Neuronal stem cell (in vitro differentiated cells): ENCODE data around the gene SEC31A.
"Not testable (repeated sequence)": the region's sequence is repeated elsewhere in the genome, so short reads cannot be mapped to it uniquely, and the experiment has no call there.

ENCODE experiments used
- DNase-seq: peaks from one replicate; pipeline ENCODE4 v3.0.0-alpha.2; 2013; ENCODE audit warnings: low spot score
- H2AFZ ChIP-seq: one replicate; pipeline ENCODE4 v1.6.1; 2013; ENCODE audit warnings: mild to moderate bottlenecking, low read length, inconsistent platforms
- H2AK5ac ChIP-seq: 2 replicates; pipeline ENCODE4 v1.6.1; 2013; ENCODE audit warnings: low read depth, mild to moderate bottlenecking, inconsistent platforms, low read length, moderate library complexity, mixed read lengths
- H2BK120ac ChIP-seq: 2 replicates; pipeline ENCODE4 v1.6.1; 2013; ENCODE audit warnings: low read depth, mild to moderate bottlenecking, inconsistent platforms, low read length, moderate library complexity, mixed read lengths
- H2BK12ac ChIP-seq: one replicate; pipeline ENCODE4 v1.6.1; 2013; ENCODE audit warnings: low read length, inconsistent platforms
- H2BK15ac ChIP-seq: 2 replicates; pipeline ENCODE4 v1.6.1; 2013; ENCODE audit warnings: mild to moderate bottlenecking, low read length, inconsistent platforms, mixed read lengths
- H2BK5ac ChIP-seq: one replicate; pipeline ENCODE4 v1.6.1; 2013; ENCODE audit warnings: inconsistent platforms, mild to moderate bottlenecking, low read length, moderate library complexity
- H3K14ac ChIP-seq: one replicate; pipeline ENCODE4 v1.6.1; 2013; ENCODE audit warnings: low read length, inconsistent platforms
- H3K18ac ChIP-seq: 2 replicates; pipeline ENCODE4 v1.6.1; 2013; ENCODE audit warnings: low read length, inconsistent platforms
- H3K23ac ChIP-seq: 2 replicates; pipeline ENCODE4 v1.6.1; 2013; ENCODE audit warnings: low read depth, mild to moderate bottlenecking, mixed read lengths, low read length, inconsistent platforms; ENCODE audit not compliant: poor library complexity
- H3K27ac ChIP-seq: replicated peaks from 3 replicates; pipeline ENCODE4 v1.5.1; 2013; ENCODE audit warnings: low read length, inconsistent platforms
- H3K27me3 ChIP-seq, 3 experiments: 2 replicates each; pipeline ENCODE4 v1.6.1; 2013; ENCODE audit warnings: low read length in 3 of 3, mild to moderate bottlenecking in 2 of 3, inconsistent platforms in 1 of 3, low read depth in 1 of 3, mixed read lengths in 1 of 3, moderate library complexity in 1 of 3; ENCODE audit not compliant: control insufficient read depth in 3 of 3, insufficient read depth in 3 of 3
- H3K36me3 ChIP-seq, 2 donors: replicated peaks in 1 of 2; 2 replicates each; pipeline ENCODE4 v1.6.1; 2013; ENCODE audit warnings: low read length in 2 of 2; ENCODE audit not compliant: control insufficient read depth in 2 of 2, insufficient read depth in 2 of 2
- H3K4ac ChIP-seq: 2 replicates; pipeline ENCODE4 v1.6.1; 2013; ENCODE audit warnings: inconsistent platforms, mild to moderate bottlenecking, low read length, moderate library complexity
- H3K4me1 ChIP-seq, 2 donors: 1 replicate in 1 of 2; 2 replicates in 1 of 2; pipeline ENCODE4 v1.6.1; 2013; ENCODE audit warnings: low read length in 2 of 2, low read depth in 1 of 2; ENCODE audit not compliant: control insufficient read depth in 2 of 2, insufficient read depth in 1 of 2
- H3K4me2 ChIP-seq: one replicate; pipeline ENCODE4 v1.6.1; 2013; ENCODE audit warnings: mild to moderate bottlenecking, low read length, inconsistent platforms; ENCODE audit not compliant: insufficient read depth, poor library complexity, severe bottlenecking
- H3K4me3 ChIP-seq, 2 donors: 2 replicates each; pipeline ENCODE4 v1.5.1; 2013; ENCODE audit warnings: low read length in 2 of 2, mild to moderate bottlenecking in 2 of 2, inconsistent platforms in 1 of 2, moderate library complexity in 1 of 2
- H3K79me1 ChIP-seq: one replicate; pipeline ENCODE4 v1.6.1; 2013; ENCODE audit warnings: low read depth, mild to moderate bottlenecking, inconsistent platforms, low read length, moderate library complexity
- H3K9ac ChIP-seq: one replicate; pipeline ENCODE4 v1.6.1; 2013; ENCODE audit warnings: mild to moderate bottlenecking, low read depth, low read length, inconsistent platforms; ENCODE audit not compliant: poor library complexity
- H3K9me3 ChIP-seq, 2 donors: replicated peaks in 1 of 2; 2 replicates each; pipeline versions ENCODE3 to v1.6.1; 2013; ENCODE audit warnings: low read length in 2 of 2, mild to moderate bottlenecking in 2 of 2, inconsistent platforms in 1 of 2, low read depth in 1 of 2, mixed read lengths in 1 of 2, moderate library complexity in 1 of 2; ENCODE audit not compliant: control insufficient read depth in 2 of 2, insufficient read depth in 1 of 2
- H4K8ac ChIP-seq: one replicate; pipeline ENCODE4 v1.6.1; 2013; ENCODE audit warnings: low read depth, mild to moderate bottlenecking, inconsistent platforms, low read length, moderate library complexity
- H4K91ac ChIP-seq: one replicate; pipeline ENCODE4 v1.6.1; 2013; ENCODE audit warnings: low read length, low read depth, mild to moderate bottlenecking, inconsistent platforms; ENCODE audit not compliant: poor library complexity
- WGBS, 2 donors: extraction: QIAGEN DNeasy Blood & Tissue Kit; methylation state at CpG; one replicate each; pipeline ENCODE4 v1.1.7; 2013; ENCODE audit warnings: missing lambda C conversion rate in 2 of 2, mixed read lengths in 1 of 2; ENCODE audit not compliant: insufficient read length in 2 of 2, insufficient replicate concordance in 1 of 2; ENCODE audit errors: extremely low coverage in 2 of 2; 5-methylcytosine and 5-hydroxymethylcytosine counted together

SEC31A gene

DNA sequence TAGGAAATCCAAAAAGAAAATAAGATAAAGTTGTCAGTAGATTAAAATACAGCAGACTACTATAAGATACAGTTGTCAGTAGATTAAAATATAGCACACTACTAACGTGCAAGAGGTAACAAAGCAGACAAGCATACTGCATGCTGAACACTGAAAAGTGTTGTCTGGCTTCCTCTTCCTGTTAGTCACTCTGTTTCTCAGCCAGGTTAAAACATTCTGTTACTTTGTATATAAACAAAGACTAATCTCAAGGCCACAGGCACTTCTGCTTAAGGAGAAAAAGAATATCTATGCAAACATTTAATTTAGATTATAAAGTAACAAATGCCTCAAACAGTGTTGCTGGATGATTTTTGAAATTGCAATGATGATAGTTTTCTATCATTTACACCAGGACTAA lies 51.3 kb downstream of the SEC31A start:
- Histone ChIP-seq H3K4me2 (no peak overlapping the region), H2AFZ (no peak overlapping the region), H3K23ac (no peak overlapping the region), H2BK5ac (no peak overlapping the region), H2BK120ac (no peak overlapping the region), H3K4me1 (no peaks in the 10 kb centered on the region), H3K18ac (no peak overlapping the region), H2BK12ac (no peak overlapping the region), H3K36me3 (peaks cover 19 to 89% of the 10 kb centered on the region in 2 donors), H3K9ac (no peak overlapping the region), H2AK5ac (no peak overlapping the region), H3K4ac (no peak overlapping the region), H3K14ac (no peak overlapping the region), H3K9me3 (no peaks in the 10 kb centered on the region), H2BK15ac (no peak overlapping the region), H3K27ac (no peak overlapping the region), H3K27me3 (no peaks in the 10 kb centered on the region), H4K91ac (no peak overlapping the region), H4K8ac (no peak overlapping the region), H3K79me1 (no peaks in the 10 kb centered on the region), H3K4me3 (no peak overlapping the region)
- DNase-seq = no peak
- WGBS, 2 donors = no CpG with 5 or more reads among the region's 1 CpG

DNA sequence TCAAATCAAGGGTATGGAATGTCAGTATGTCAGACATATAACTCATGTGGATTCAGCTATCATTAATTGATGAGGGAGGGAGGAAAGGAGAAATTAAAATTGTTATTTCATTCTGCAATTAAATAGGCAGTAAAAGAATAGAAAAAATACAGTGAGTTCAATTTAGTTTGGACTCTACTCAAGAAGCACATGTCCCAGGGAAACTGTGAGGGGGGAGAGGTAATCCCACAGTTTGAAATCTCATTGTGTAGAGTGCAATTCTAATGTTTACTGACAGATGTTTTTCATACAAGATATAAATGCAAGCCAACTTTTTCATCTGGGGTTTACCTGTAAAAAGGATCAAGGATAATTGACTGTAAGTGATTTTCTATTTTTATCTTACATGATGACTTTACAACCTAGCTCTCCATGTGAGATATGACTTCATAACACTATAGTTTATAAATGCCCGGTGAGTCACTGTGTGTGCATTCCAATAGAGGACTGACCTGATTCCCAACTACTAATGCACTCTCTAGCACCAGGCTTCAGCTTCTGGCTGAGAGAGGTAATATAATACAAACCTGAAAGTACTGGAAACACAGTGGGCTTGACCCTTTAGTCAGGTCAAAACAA lies 57.1 kb downstream of the SEC31A start:
- Histone ChIP-seq H3K79me1 (no peaks in the 10 kb centered on the region), H3K4me1 (no peaks in the 10 kb centered on the region), H4K8ac (no peak overlapping the region), H3K14ac (no peak overlapping the region), H2BK5ac (no peak overlapping the region), H3K27me3 (no peaks in the 10 kb centered on the region), H3K9ac (no peak overlapping the region), H3K4me3 (no peak overlapping the region), H3K23ac (no peak overlapping the region), H3K18ac (no peak overlapping the region), H3K36me3 (peaks cover 11 to 79% of the 10 kb centered on the region in 2 donors), H2BK120ac (no peak overlapping the region), H3K27ac (no peak overlapping the region), H2BK12ac (no peak overlapping the region), H3K4ac (no peak overlapping the region), H3K4me2 (no peak overlapping the region), H2BK15ac (no peak overlapping the region), H3K9me3 (peaks cover 0 to 3% of the 10 kb centered on the region in 2 donors), H2AFZ (no peak overlapping the region), H2AK5ac (no peak overlapping the region), H4K91ac (no peak overlapping the region)
- no peak for DNase-seq
- WGBS, 2 donors = no CpG with 5 or more reads among the region's 1 CpG

DNA sequence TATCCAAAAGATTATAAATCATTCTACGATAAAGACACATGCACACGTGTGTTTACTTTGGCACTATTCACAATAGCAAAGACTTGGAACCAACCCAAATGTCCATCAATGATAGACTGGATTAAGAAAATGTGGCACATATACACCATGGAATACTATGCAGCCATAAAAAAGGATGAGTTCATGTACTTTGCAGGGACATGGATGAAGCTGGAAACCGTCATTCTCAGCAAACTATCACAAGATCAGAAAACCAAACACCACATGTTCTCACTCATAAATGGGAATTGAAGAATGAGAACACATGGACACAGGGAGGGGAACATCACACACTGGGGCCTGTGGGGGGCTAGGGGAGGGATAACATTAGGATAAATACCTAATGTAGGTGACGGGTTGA lies 57.9 kb downstream of the SEC31A start:
- not testable (repeated sequence) for H3K4me3 ChIP-seq, DNase-seq, H3K4me1 ChIP-seq, H3K27me3 ChIP-seq, H3K9me3 ChIP-seq, H3K9ac ChIP-seq, H2BK120ac ChIP-seq, H2AFZ ChIP-seq, H4K8ac ChIP-seq, H3K23ac ChIP-seq, H3K4me2 ChIP-seq, H3K27ac ChIP-seq, H2BK12ac ChIP-seq, H3K14ac ChIP-seq, H3K79me1 ChIP-seq, H2BK5ac ChIP-seq, H3K18ac ChIP-seq, H4K91ac ChIP-seq, H2BK15ac ChIP-seq, H3K4ac ChIP-seq, H2AK5ac ChIP-seq
- H3K36me3 ChIP-seq = peaks cover 11 to 79% of the 10 kb centered on the region in 2 donors
- WGBS, 2 donors = no CpG with 5 or more reads among the region's 4 CpGs

DNA sequence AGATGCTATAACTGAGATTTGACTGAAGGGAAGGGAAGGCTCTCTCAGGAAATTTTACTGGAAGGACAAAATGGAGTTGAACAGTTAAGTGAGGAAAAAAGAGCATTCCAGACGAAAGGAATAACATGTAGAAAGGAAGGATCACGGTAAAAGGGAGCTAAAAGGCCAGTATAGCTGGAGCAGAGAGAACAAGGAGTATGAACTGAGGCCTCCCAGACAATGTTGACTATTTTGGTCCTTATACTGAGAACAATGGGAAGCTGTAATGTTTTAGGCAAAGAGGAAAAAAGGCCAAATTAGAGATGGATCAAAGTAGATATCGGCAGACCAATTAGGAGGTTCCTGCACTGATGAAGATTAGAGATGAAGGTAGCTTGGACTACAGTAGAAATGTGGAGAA lies 65.5 kb downstream of the SEC31A start:
- no peak overlapping the region for H3K14ac ChIP-seq
- no CpG with 5 or more reads among the region's 3 CpGs for WGBS, 2 donors
- no peaks in the 10 kb centered on the region for H3K9me3 ChIP-seq
- no peak overlapping the region for H4K8ac ChIP-seq
- H3K36me3 ChIP-seq = peaks cover 28 to 98% of the 10 kb centered on the region in 2 donors
- no peaks in the 10 kb centered on the region for H3K79me1 ChIP-seq
- no peak overlapping the region for H2BK5ac ChIP-seq
- no peak overlapping the region for H2AFZ ChIP-seq
- no peaks in the 10 kb centered on the region for H3K4me1 ChIP-seq
- no peak overlapping the region for H4K91ac ChIP-seq
- no peak for DNase-seq
- H3K4me2 ChIP-seq = no peak overlapping the region
- no peak overlapping the region for H3K4me3 ChIP-seq
- H2BK15ac ChIP-seq = no peak overlapping the region
- H3K4ac ChIP-seq = no peak overlapping the region
- no peak overlapping the region for H2BK120ac ChIP-seq
- no peaks in the 10 kb centered on the region for H3K27me3 ChIP-seq
- no peak overlapping the region for H3K27ac ChIP-seq
- no peak overlapping the region for H2AK5ac ChIP-seq
- H3K23ac ChIP-seq = no peak overlapping the region
- no peak overlapping the region for H3K9ac ChIP-seq
- no peak overlapping the region for H3K18ac ChIP-seq
- H2BK12ac ChIP-seq = no peak overlapping the region
